Caco-2 (cell line): ENCODE measurements around the gene GABRD. TPM values are rescaled to one million over a fixed set of nuclear protein-coding genes. Genes with fewer than 3 reads are reported as not detected.

Experiments
- BruUV-seq: library from RNA; stranded (reverse); fragments of 400-500 nt; replicated peaks from 2 replicates; lab custom pipeline; 2021; lab: Mats Ljungman, UMichigan
- CTCF ChIA-PET: fragments of 300-600 bp; sonication (Branson Sonifier 250); formaldehyde crosslinking; loops from one replicate; lab custom pipeline; 2022; ENCODE audit warnings: antibody characterized with exemption; lab: Charles Lee
- POLR2A ChIA-PET: fragments of 300-600 bp; sonication (Branson Sonifier 250); formaldehyde crosslinking; loops from one replicate; lab custom pipeline; 2022; ENCODE audit warnings: antibody characterized with exemption; lab: Charles Lee
- DNase-seq, 2 experiments: peaks; one replicate each; pipeline versions ENCODE4 v3.0.0 to v3.0.0-alpha.2; 2020 to 2022
- H3K27me3 ChIP-seq: replicated peaks from 2 replicates; pipeline ENCODE4 v1.6.0; 2011; ENCODE audit warnings: low read length; ENCODE audit not compliant: control insufficient read depth, insufficient read depth
- H3K36me3 ChIP-seq: 2 replicates; pipeline ENCODE4 v1.5.1; 2011; ENCODE audit warnings: low read length; ENCODE audit not compliant: control insufficient read depth, insufficient read depth
- H3K4me1 ChIP-seq: fragments of 250-450 bp; sonication (Bioruptor Pico); 2 replicates; pipeline ENCODE4 v1.5.1; 2020; ENCODE audit warnings: mild to moderate bottlenecking
- H3K4me3 ChIP-seq: 2 replicates; pipeline ENCODE4 v1.5.1; 2011; ENCODE audit warnings: low read depth, mild to moderate bottlenecking, control low read depth, low read length
- H3K9me3 ChIP-seq: fragments of 250-450 bp; sonication (Bioruptor Pico); 2 replicates; pipeline ENCODE4 v1.5.1; 2020; ENCODE audit warnings: mild to moderate bottlenecking, moderate library complexity
- H3K27ac Mint-ChIP-seq: one replicate; pipeline ENCODE4 v1.8.0; 2022; ENCODE audit warnings: mixed read lengths; ENCODE audit not compliant: unreplicated experiment
- H3K27me3 Mint-ChIP-seq: one replicate; pipeline ENCODE4 v1.8.0; 2022; ENCODE audit warnings: mixed read lengths; ENCODE audit not compliant: insufficient read depth, unreplicated experiment
- H3K36me3 Mint-ChIP-seq: one replicate; pipeline ENCODE4 v1.8.0; 2022; ENCODE audit warnings: mild to moderate bottlenecking, mixed read lengths; ENCODE audit not compliant: insufficient read depth, unreplicated experiment
- H3K4me1 Mint-ChIP-seq: one replicate; pipeline ENCODE4 v1.8.0; 2022; ENCODE audit warnings: low read depth, mixed read lengths; ENCODE audit not compliant: unreplicated experiment
- H3K4me3 Mint-ChIP-seq: one replicate; pipeline ENCODE4 v1.8.0; 2022; ENCODE audit warnings: mild to moderate bottlenecking, moderate library complexity, mixed read lengths; ENCODE audit not compliant: unreplicated experiment
- H3K9me3 Mint-ChIP-seq: one replicate; pipeline ENCODE4 v1.8.0; 2022; ENCODE audit warnings: mixed read lengths; ENCODE audit not compliant: unreplicated experiment
- intact Hi-C: fragments of 100-400 bp; cut with micrococcal nuclease; formaldehyde crosslinking; loops from one replicate; pipeline ENCODE4 v1.10.0; 2022; ENCODE audit not compliant: unreplicated experiment
- total RNA-seq: library from RNA; stranded (reverse); gene quantifications from 2 replicates; pipeline ENCODE4 v1.2.3, GENCODE V29; 2022
- TF ChIP-seq, protein P1 (sequence below), 2 experiments: fragments of 200-600 bp in 1 of 2; IDR thresholded peaks; 1 replicate in 1 of 2; 2 replicates in 1 of 2; pipeline versions ENCODE4 v1.5.1 to v1.8.0; 2011 to 2022; ENCODE audit warnings: antibody characterized with exemption in 1 of 2, control low read depth in 1 of 2, inconsistent platforms in 1 of 2, low read depth in 1 of 2, low read length in 1 of 2, mild to moderate bottlenecking in 1 of 2, moderate library complexity in 1 of 2; ENCODE audit not compliant: insufficient read depth in 1 of 2, severe bottlenecking in 1 of 2, unreplicated experiment in 1 of 2

Gene GABRD
- total RNA-seq, 1 experiment from 2014 or later, result 0.34 TPM

DNA sequence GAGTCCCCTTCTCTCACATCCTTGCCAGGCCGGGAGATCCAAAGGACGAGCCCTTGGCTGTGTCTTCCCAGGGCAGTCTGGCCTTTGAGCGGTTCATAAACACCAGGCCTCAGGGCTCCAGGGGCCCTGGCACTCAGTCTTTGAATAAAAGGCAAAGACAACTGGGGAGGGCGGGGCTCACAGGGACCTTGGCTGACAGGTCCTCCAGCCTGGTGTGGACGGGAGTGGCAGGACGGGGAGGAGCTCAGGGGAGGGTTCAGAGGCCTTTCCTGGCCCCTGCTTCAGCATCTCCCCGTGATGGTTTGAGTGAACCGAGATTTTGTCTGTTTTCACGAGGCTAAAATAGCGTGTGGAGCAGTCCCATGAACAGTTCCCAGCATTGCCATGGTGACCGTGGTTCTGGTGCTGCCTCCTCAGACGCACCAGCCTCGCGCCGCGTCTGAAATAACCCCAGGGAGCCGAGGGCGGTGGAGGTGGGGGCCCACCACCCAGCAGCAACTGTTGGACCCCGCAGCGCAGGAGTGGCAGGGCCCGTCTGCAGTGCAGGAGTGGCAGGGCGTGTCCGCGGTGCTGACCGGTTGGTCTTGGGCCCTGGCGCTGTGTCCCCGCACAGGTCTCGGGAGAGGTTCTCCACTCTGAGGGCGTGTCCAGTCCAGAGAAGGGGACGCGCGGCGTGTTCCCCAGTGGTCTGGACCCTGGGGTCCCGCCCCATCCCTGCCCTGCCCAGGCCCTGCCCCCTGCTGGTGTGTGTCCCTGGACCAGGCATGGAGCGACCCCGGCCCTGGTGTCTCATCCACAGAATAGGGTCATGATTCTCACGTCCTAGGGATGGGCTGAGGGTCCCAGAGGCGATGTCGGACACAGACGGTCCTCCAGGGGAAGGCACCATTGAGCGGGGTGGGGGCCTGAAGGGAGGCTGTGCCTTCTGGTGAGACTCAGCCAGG is 24.0 kb downstream of the GABRD start:
- no peaks in the 10 kb centered on the region for H3K36me3 ChIP-seq
- Mint-ChIP-seq H3K4me3 (no peak overlapping the region), H3K27me3 (no peaks in the 10 kb centered on the region), H3K36me3 (no peaks in the 10 kb centered on the region), H3K4me1 (peaks cover under 1% of the 10 kb centered on the region), H3K27ac (no peak overlapping the region), H3K9me3 (no peaks in the 10 kb centered on the region)
- BruUV-seq, result no TSS peak
- intact Hi-C loops, result no loop called here
- H3K4me1 ChIP-seq, result peaks cover 16% of the 10 kb centered on the region
- H3K4me3 ChIP-seq, result no peak overlapping the region
- ChIA-PET CTCF (interaction anchor here (0.6 to 2.1 kb wide), 2 partner anchors 41 to 82 kb away, joined by 3 to 30 read pairs; no protein-coding TSS in a partner anchor), POLR2A (no interaction called here)
- TF ChIP-seq, protein P1, sequence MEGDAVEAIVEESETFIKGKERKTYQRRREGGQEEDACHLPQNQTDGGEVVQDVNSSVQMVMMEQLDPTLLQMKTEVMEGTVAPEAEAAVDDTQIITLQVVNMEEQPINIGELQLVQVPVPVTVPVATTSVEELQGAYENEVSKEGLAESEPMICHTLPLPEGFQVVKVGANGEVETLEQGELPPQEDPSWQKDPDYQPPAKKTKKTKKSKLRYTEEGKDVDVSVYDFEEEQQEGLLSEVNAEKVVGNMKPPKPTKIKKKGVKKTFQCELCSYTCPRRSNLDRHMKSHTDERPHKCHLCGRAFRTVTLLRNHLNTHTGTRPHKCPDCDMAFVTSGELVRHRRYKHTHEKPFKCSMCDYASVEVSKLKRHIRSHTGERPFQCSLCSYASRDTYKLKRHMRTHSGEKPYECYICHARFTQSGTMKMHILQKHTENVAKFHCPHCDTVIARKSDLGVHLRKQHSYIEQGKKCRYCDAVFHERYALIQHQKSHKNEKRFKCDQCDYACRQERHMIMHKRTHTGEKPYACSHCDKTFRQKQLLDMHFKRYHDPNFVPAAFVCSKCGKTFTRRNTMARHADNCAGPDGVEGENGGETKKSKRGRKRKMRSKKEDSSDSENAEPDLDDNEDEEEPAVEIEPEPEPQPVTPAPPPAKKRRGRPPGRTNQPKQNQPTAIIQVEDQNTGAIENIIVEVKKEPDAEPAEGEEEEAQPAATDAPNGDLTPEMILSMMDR (IDR thresholded peaks at IDR 0.05; ENCODE audit: insufficient read depth in 1 of 2, low read depth in 1 of 2, low read length in 1 of 2, severe bottlenecking in 1 of 2, unreplicated experiment in 1 of 2), result no peak
- H3K9me3 ChIP-seq, result no peaks in the 10 kb centered on the region
- H3K27me3 ChIP-seq, result no peaks in the 10 kb centered on the region
- DNase-seq, result peak in 1 of 2 experiments; percentile 23

GRCh38 chr1:2043886-2044285 is 24.7 kb downstream of the GABRD start:
- intact Hi-C loops, result no loop called here

More at GRCh38 chr1:2043886-2044285, 24.7 kb downstream of the GABRD start:
- peaks cover 3% of the 10 kb centered on the region for H3K36me3 Mint-ChIP-seq
- ChIA-PET CTCF (interaction anchor here (0.6 to 2.1 kb wide), 6 partner anchors 9 to 112 kb away, joined by 3 to 30 read pairs (median 4); no protein-coding TSS in a partner anchor), POLR2A (no interaction called here)
- H3K9me3 Mint-ChIP-seq, result no peaks in the 10 kb centered on the region
- TF ChIP-seq, protein P1 (IDR thresholded peaks at IDR 0.05; ENCODE audit: insufficient read depth in 1 of 2, low read depth in 1 of 2, low read length in 1 of 2, severe bottlenecking in 1 of 2, unreplicated experiment in 1 of 2), result no peak
- H3K27me3 Mint-ChIP-seq, result no peaks in the 10 kb centered on the region
- Histone ChIP-seq H3K4me1 (peaks cover 24% of the 10 kb centered on the region), H3K9me3 (no peaks in the 10 kb centered on the region), H3K4me3 (no peak overlapping the region), H3K36me3 (no peaks in the 10 kb centered on the region), H3K27me3 (no peaks in the 10 kb centered on the region)
- H3K27ac Mint-ChIP-seq, result no peak overlapping the region
- H3K4me3 Mint-ChIP-seq, result peak overlapping the region; percentile 2
- no peak for DNase-seq
- H3K4me1 Mint-ChIP-seq, result peaks cover 8% of the 10 kb centered on the region
- BruUV-seq, result no TSS peak
